ENCODE measurements around the gene UGGT1.

UGGT1 gene

GRCh38 chr2:128145651-128146050, 54.7 kb downstream of the UGGT1 start:
- DNase-seq (ENCODE audit: low read depth in 1 of 2, low spot score in 1 of 2) = no peak
- TF ChIP-seq JUND (IDR thresholded peaks at IDR 0.05; ENCODE audit: low read depth) = no peak
- in situ Hi-C loops (cut with HindIII; ENCODE audit: low pct_unique_long_range_greater_than_20kb, low sequenced_read_pairs) = no loop called here

GRCh38 chr2:128153786-128154185, 62.8 kb downstream of the UGGT1 start:
- in situ Hi-C loops (cut with HindIII; ENCODE audit: low pct_unique_long_range_greater_than_20kb, low sequenced_read_pairs) = no loop called here
- TF ChIP-seq JUND (IDR thresholded peaks at IDR 0.05; ENCODE audit: low read depth) = no peak
- no peak for DNase-seq (ENCODE audit: low read depth in 1 of 2, low spot score in 1 of 2)

- in situ Hi-C loops (cut with HindIII; ENCODE audit: low pct_unique_long_range_greater_than_20kb, low sequenced_read_pairs) = no loop called here
- no peak for DNase-seq (ENCODE audit: low read depth in 1 of 2, low spot score in 1 of 2)
- TF ChIP-seq JUND (IDR thresholded peaks at IDR 0.05; ENCODE audit: low read depth) = no peak
Observed at GRCh38 chr2:128154225-128154624, 63.2 kb downstream of the UGGT1 start.

GRCh38 chr2:128155970-128156369, 65.0 kb downstream of the UGGT1 start:
- in situ Hi-C loops (cut with HindIII; ENCODE audit: low pct_unique_long_range_greater_than_20kb, low sequenced_read_pairs) = no loop called here

GRCh38 chr2:128156812-128157211, 65.8 kb downstream of the UGGT1 start:
- in situ Hi-C loops (cut with HindIII; ENCODE audit: low pct_unique_long_range_greater_than_20kb, low sequenced_read_pairs) = no loop called here
- no peak for TF ChIP-seq JUND (IDR thresholded peaks at IDR 0.05; ENCODE audit: low read depth)
- no peak for DNase-seq (ENCODE audit: low read depth in 1 of 2, low spot score in 1 of 2)

More at GRCh38 chr2:128155970-128156369, 65.0 kb downstream of the UGGT1 start:
- no peak for TF ChIP-seq JUND (IDR thresholded peaks at IDR 0.05; ENCODE audit: low read depth)
- no peak for DNase-seq (ENCODE audit: low read depth in 1 of 2, low spot score in 1 of 2)

GRCh38 chr2:128157644-128158043, 66.6 kb downstream of the UGGT1 start:
- in situ Hi-C loops (cut with HindIII; ENCODE audit: low pct_unique_long_range_greater_than_20kb, low sequenced_read_pairs) = no loop called here
- no peak for TF ChIP-seq JUND (IDR thresholded peaks at IDR 0.05; ENCODE audit: low read depth)
- DNase-seq (ENCODE audit: low read depth in 1 of 2, low spot score in 1 of 2) = no peak

- in situ Hi-C loops (cut with HindIII; ENCODE audit: low pct_unique_long_range_greater_than_20kb, low sequenced_read_pairs) = no loop called here
- DNase-seq (ENCODE audit: low read depth in 1 of 2, low spot score in 1 of 2) = no peak
- no peak for TF ChIP-seq JUND (IDR thresholded peaks at IDR 0.05; ENCODE audit: low read depth)
Observed at GRCh38 chr2:128158176-128158575, 67.2 kb downstream of the UGGT1 start.

GRCh38 chr2:128159437-128159836, 68.4 kb downstream of the UGGT1 start:
- TF ChIP-seq JUND (IDR thresholded peaks at IDR 0.05; ENCODE audit: low read depth) = no peak
- in situ Hi-C loops (cut with HindIII; ENCODE audit: low pct_unique_long_range_greater_than_20kb, low sequenced_read_pairs) = no loop called here
- DNase-seq (ENCODE audit: low read depth in 1 of 2, low spot score in 1 of 2) = no peak

GRCh38 chr2:128160616-128161275, 69.7 kb downstream of the UGGT1 start:
- TF ChIP-seq JUND (IDR thresholded peaks at IDR 0.05; ENCODE audit: low read depth) = no peak
- DNase-seq (ENCODE audit: low read depth in 1 of 2, low spot score in 1 of 2) = peak in 1 of 2 experiments; percentile 1
- in situ Hi-C loops (cut with HindIII; ENCODE audit: low pct_unique_long_range_greater_than_20kb, low sequenced_read_pairs) = no loop called here

GRCh38 chr2:128162266-128162665, 71.3 kb downstream of the UGGT1 start:
- TF ChIP-seq JUND (IDR thresholded peaks at IDR 0.05; ENCODE audit: low read depth) = no peak
- DNase-seq (ENCODE audit: low read depth in 1 of 2, low spot score in 1 of 2) = no peak
- in situ Hi-C loops (cut with HindIII; ENCODE audit: low pct_unique_long_range_greater_than_20kb, low sequenced_read_pairs) = no loop called here

GRCh38 chr2:128164311-128164710, 73.3 kb downstream of the UGGT1 start:
- in situ Hi-C loops (cut with HindIII; ENCODE audit: low pct_unique_long_range_greater_than_20kb, low sequenced_read_pairs) = no loop called here
- TF ChIP-seq JUND (IDR thresholded peaks at IDR 0.05; ENCODE audit: low read depth) = no peak
- DNase-seq (ENCODE audit: low read depth in 1 of 2, low spot score in 1 of 2) = no peak

GRCh38 chr2:128166746-128167353, 75.8 kb downstream of the UGGT1 start:
- no peak for TF ChIP-seq JUND (IDR thresholded peaks at IDR 0.05; ENCODE audit: low read depth)
- DNase-seq (ENCODE audit: low read depth in 1 of 2, low spot score in 1 of 2) = no peak
- in situ Hi-C loops (cut with HindIII; ENCODE audit: low pct_unique_long_range_greater_than_20kb, low sequenced_read_pairs) = no loop called here

GRCh38 chr2:128169094-128169493, 78.1 kb downstream of the UGGT1 start:
- DNase-seq (ENCODE audit: low read depth in 1 of 2, low spot score in 1 of 2) = no peak
- in situ Hi-C loops (cut with HindIII; ENCODE audit: low pct_unique_long_range_greater_than_20kb, low sequenced_read_pairs) = no loop called here
- no peak for TF ChIP-seq JUND (IDR thresholded peaks at IDR 0.05; ENCODE audit: low read depth)

GRCh38 chr2:128169497-128169896, 78.5 kb downstream of the UGGT1 start:
- no peak for DNase-seq (ENCODE audit: low read depth in 1 of 2, low spot score in 1 of 2)
- in situ Hi-C loops (cut with HindIII; ENCODE audit: low pct_unique_long_range_greater_than_20kb, low sequenced_read_pairs) = no loop called here
- TF ChIP-seq JUND (IDR thresholded peaks at IDR 0.05; ENCODE audit: low read depth) = no peak

Data from T47D (cell line).